H1 (cell line): ENCODE results near the gene KCNT1. TPM values are rescaled to one million over a fixed set of nuclear protein-coding genes. Genes with fewer than 3 reads are reported as not detected.

Experiments used
- CTCF ChIA-PET: fragments of 300-600 bp; sonication (Branson Sonifier 250); formaldehyde crosslinking; loops from one replicate; lab custom pipeline; 2021; ENCODE audit not compliant: partially characterized antibody; lab: Charles Lee
- POLR2A ChIA-PET: fragments of 300-600 bp; sonication (Branson Sonifier 250); formaldehyde crosslinking; loops from one replicate; lab custom pipeline; 2021; ENCODE audit warnings: inconsistent platforms; ENCODE audit not compliant: partially characterized antibody; lab: Charles Lee
- DNase-seq, 2 experiments: peaks; one replicate each; pipeline versions ENCODE4 v3.0.0 to v3.0.0-alpha.2; 2010 to 2022; ENCODE audit warnings: low spot score in 2 of 2, low read depth in 1 of 2, mixed read lengths in 1 of 2
- FAIRE-seq: peaks from 2 replicates; lab custom pipeline; 2011; peaks lifted over from hg19 to GRCh38; lab: Jason Lieb, UNC
- H2AFZ ChIP-seq: 2 replicates; pipeline ENCODE4 v1.8.1; 2012; ENCODE audit warnings: low read length, inconsistent platforms
- H2AK5ac ChIP-seq: 2 replicates; pipeline ENCODE4 v1.6.1; 2013; ENCODE audit warnings: low read depth, low read length
- H2BK120ac ChIP-seq: replicated peaks from 2 replicates; pipeline ENCODE3; 2013; ENCODE audit warnings: low read depth, low read length, inconsistent platforms
- H2BK12ac ChIP-seq: 2 replicates; pipeline ENCODE4 v1.6.1; 2013; ENCODE audit warnings: low read depth, low read length
- H2BK15ac ChIP-seq: 2 replicates; pipeline ENCODE4 v1.6.1; 2013; ENCODE audit warnings: low read length
- H2BK20ac ChIP-seq: 2 replicates; pipeline ENCODE4 v1.6.1; 2013; ENCODE audit warnings: low read length
- H2BK5ac ChIP-seq: 2 replicates; pipeline ENCODE4 v1.6.1; 2013; ENCODE audit warnings: low read depth, low read length
- H3K14ac ChIP-seq: 2 replicates; pipeline ENCODE4 v1.6.1; 2013; ENCODE audit warnings: inconsistent platforms; ENCODE audit not compliant: insufficient read length
- H3K18ac ChIP-seq: 2 replicates; pipeline ENCODE4 v1.6.1; 2013; ENCODE audit warnings: low read length; ENCODE audit errors: extremely low read depth
- H3K23ac ChIP-seq: 2 replicates; pipeline ENCODE4 v1.6.1; 2013; ENCODE audit warnings: inconsistent platforms; ENCODE audit not compliant: insufficient read length
- H3K23me2 ChIP-seq: 2 replicates; pipeline ENCODE4 v1.6.1; 2013; ENCODE audit warnings: low read depth, low read length
- H3K27ac ChIP-seq: 2 replicates; pipeline ENCODE4 v1.6.1; 2011; ENCODE audit warnings: low read depth, low read length, inconsistent platforms
- H3K27me3 ChIP-seq, 4 experiments: replicated peaks in 1 of 4; 1 replicate in 1 of 4; 2 replicates in 3 of 4; pipeline versions ENCODE4 v1.6.1 to v1.8.1; 2011 to 2013; ENCODE audit warnings: low read length in 3 of 4, mild to moderate bottlenecking in 3 of 4, inconsistent platforms in 2 of 4, mixed read lengths in 2 of 4, moderate library complexity in 1 of 4; ENCODE audit not compliant: control insufficient read depth in 3 of 4, insufficient read depth in 3 of 4; ENCODE audit errors: extremely low read depth in 1 of 4
- H3K36me3 ChIP-seq, 4 experiments: 2 replicates each; pipeline versions ENCODE4 v1.6.1 to v1.8.1; 2011 to 2013; ENCODE audit warnings: mild to moderate bottlenecking in 4 of 4, low read length in 3 of 4, moderate library complexity in 2 of 4, control low read depth in 1 of 4, inconsistent platforms in 1 of 4; ENCODE audit not compliant: insufficient read depth in 4 of 4, control insufficient read depth in 2 of 4
- H3K4ac ChIP-seq: replicated peaks from 2 replicates; pipeline ENCODE3; 2013; ENCODE audit warnings: low read length, low read depth, mixed read lengths, inconsistent platforms; ENCODE audit not compliant: insufficient read length
- H3K4me1 ChIP-seq, 4 experiments: replicated peaks in 1 of 4; 1 replicate in 1 of 4; 2 replicates in 3 of 4; pipeline versions ENCODE4 v1.6.1 to v1.8.1; 2011 to 2013; ENCODE audit warnings: low read length in 3 of 4, inconsistent platforms in 2 of 4, mixed read lengths in 1 of 4; ENCODE audit not compliant: insufficient read depth in 4 of 4, control insufficient read depth in 3 of 4
- H3K4me2 ChIP-seq, 2 experiments: 2 replicates each; pipeline versions ENCODE4 v1.6.1 to v1.8.1; 2011 to 2013; ENCODE audit warnings: low read depth in 2 of 2, low read length in 2 of 2, control low read depth in 1 of 2, inconsistent platforms in 1 of 2, mild to moderate bottlenecking in 1 of 2; ENCODE audit not compliant: insufficient read depth in 1 of 2
- H3K4me3 ChIP-seq, 4 experiments: fragments of 200-600, 300-600 bp in 1 of 4; sonication (generic), shearing (Covaris generic), sonication (Bioruptor Twin) in 1 of 4; 2 replicates each; pipeline versions ENCODE4 v1.5.1 to v1.8.1; 2011 to 2016; ENCODE audit warnings: low read length in 4 of 4, low read depth in 3 of 4, control low read depth in 2 of 4, inconsistent platforms in 2 of 4, mild to moderate bottlenecking in 2 of 4, mixed read lengths in 1 of 4, moderate library complexity in 1 of 4; ENCODE audit not compliant: insufficient read depth in 2 of 4; ENCODE audit errors: extremely low read depth in 1 of 4
- H3K56ac ChIP-seq: replicated peaks from 2 replicates; pipeline ENCODE3; 2013; ENCODE audit warnings: low read depth, mild to moderate bottlenecking, mixed read lengths, low read length, inconsistent platforms; ENCODE audit not compliant: insufficient read length
- H3K79me1 ChIP-seq: 2 replicates; pipeline ENCODE4 v1.6.1; 2013; ENCODE audit warnings: low read depth, low read length, control low read depth
- H3K79me2 ChIP-seq, 2 experiments: 2 replicates each; pipeline versions ENCODE4 v1.6.1 to v1.8.1; 2012 to 2013; ENCODE audit warnings: low read length in 2 of 2, mild to moderate bottlenecking in 2 of 2, inconsistent platforms in 1 of 2; ENCODE audit not compliant: insufficient read depth in 2 of 2, control insufficient read depth in 1 of 2
- H3K9ac ChIP-seq, 4 experiments: replicated peaks in 1 of 4; 1 replicate in 1 of 4; 2 replicates in 3 of 4; pipeline versions ENCODE4 v1.6.1 to v1.8.1; 2011 to 2013; ENCODE audit warnings: low read depth in 3 of 4, low read length in 3 of 4, control low read depth in 2 of 4, mild to moderate bottlenecking in 2 of 4, moderate library complexity in 2 of 4, inconsistent platforms in 1 of 4; ENCODE audit errors: extremely low read depth in 1 of 4
- H3K9me3 ChIP-seq, 2 experiments: 2 replicates each; pipeline versions ENCODE4 v1.6.1 to v1.8.1; 2012 to 2013; ENCODE audit warnings: mild to moderate bottlenecking in 2 of 2, moderate library complexity in 2 of 2, control low read depth in 1 of 2, inconsistent platforms in 1 of 2, low read depth in 1 of 2, low read length in 1 of 2, mixed read lengths in 1 of 2; ENCODE audit not compliant: insufficient read depth in 2 of 2
- H4K20me1 ChIP-seq, 2 experiments: replicated peaks in 1 of 2; 2 replicates each; pipeline versions ENCODE3 to v1.8.1; 2011 to 2013; ENCODE audit warnings: inconsistent platforms in 2 of 2, low read length in 2 of 2, mild to moderate bottlenecking in 1 of 2; ENCODE audit not compliant: insufficient read depth in 2 of 2, control insufficient read depth in 1 of 2
- H4K5ac ChIP-seq: 2 replicates; pipeline ENCODE4 v1.6.1; 2013; ENCODE audit warnings: low read length, low read depth, mixed read lengths, inconsistent platforms; ENCODE audit not compliant: insufficient read length
- H4K8ac ChIP-seq: 2 replicates; pipeline ENCODE4 v1.8.0; 2013; ENCODE audit warnings: mild to moderate bottlenecking, moderate library complexity, low read length, inconsistent platforms; ENCODE audit not compliant: insufficient read depth; ENCODE audit errors: extremely low read depth
- H4K91ac ChIP-seq: replicated peaks from 2 replicates; pipeline ENCODE3; 2013; ENCODE audit warnings: low read length, mixed read lengths, inconsistent platforms; ENCODE audit not compliant: insufficient read length
- CBX5 ChIP-seq: fragments of 300-800, 300-1000 bp; sonication (generic); IDR thresholded peaks from 2 replicates; pipeline ENCODE4 v1.7.1; 2016; ENCODE audit warnings: antibody characterized with exemption, low read length, low read depth
- CREB1 ChIP-seq: IDR thresholded peaks from 2 replicates; pipeline ENCODE4 v1.6.1; 2012; ENCODE audit warnings: inconsistent platforms
- CTBP2 ChIP-seq: IDR thresholded peaks from 2 replicates; pipeline ENCODE4 v1.7.0; 2011; ENCODE audit warnings: borderline replicate concordance, mild to moderate bottlenecking, moderate library complexity, mixed read lengths, low read length; ENCODE audit not compliant: insufficient read depth, insufficient read length
- KDM5A ChIP-seq: fragments of 200-600 bp; IDR thresholded peaks from 2 replicates; pipeline ENCODE4 v1.7.1; 2012; ENCODE audit warnings: mild to moderate bottlenecking, low read length, inconsistent platforms, mixed read lengths
- RAD21 ChIP-seq, 2 experiments: IDR thresholded peaks in 1 of 2; conservative IDR thresholded peaks in 1 of 2; 2 replicates each; pipeline ENCODE4 v1.6.1; 2011; ENCODE audit warnings: low read depth in 2 of 2, low read length in 2 of 2, improper control_type of control experiment in 1 of 2, inconsistent platforms in 1 of 2, mild to moderate bottlenecking in 1 of 2, moderate library complexity in 1 of 2
- RFX5 ChIP-seq: IDR thresholded peaks from 2 replicates; pipeline ENCODE4 v1.6.1; 2011; ENCODE audit warnings: low read depth, low read length, improper control_type of control experiment, borderline replicate concordance
- SIRT6 ChIP-seq: IDR thresholded peaks from one replicate; pipeline ENCODE4 v1.7.1; 2012; ENCODE audit warnings: low read length, inconsistent platforms
- WGBS, 2 experiments: shearing (Covaris generic) in 1 of 2; methylation state at CpG; one replicate each; pipeline versions ENCODE4 v1.1.6 to v1.1.7; 2013 to 2015; ENCODE audit warnings: low lambda C conversion rate in 2 of 2, mixed read lengths in 2 of 2, inconsistent platforms in 1 of 2, low coverage in 1 of 2, missing lambda C conversion rate in 1 of 2; ENCODE audit not compliant: insufficient replicate concordance in 2 of 2, insufficient coverage in 1 of 2, insufficient read length in 1 of 2; ENCODE audit errors: extremely low coverage in 1 of 2, missing lambda C conversion rate in 1 of 2; 5-methylcytosine and 5-hydroxymethylcytosine counted together
- polyA plus RNA-seq, 7 experiments: library from polyadenylated mRNA; depleted of rRNA in 3 of 7; stranded (reverse) in 5 of 7; unstranded in 2 of 7; fragments of >200 nt in 5 of 7; fragments of 200-250 nt in 2 of 7; gene quantifications; 1 replicate in 5 of 7; 2 replicates in 1 of 7; 4 replicates in 1 of 7; pipeline versions ENCODE4 v1.2.1 to v1.2.3, GENCODE V29; 2011 to 2013; ENCODE audit warnings: missing spikeins in 2 of 7, mixed read lengths in 2 of 7
- total RNA-seq: library from RNA; stranded (reverse); fragmentation: NEBNext Ultra II Directional; extraction: Animal tissue kit (Norgen Biotek cat#: 25700); gene quantifications from 2 replicates; pipeline ENCODE4 v1.2.1, GENCODE V29; 2021
- TF ChIP-seq, protein P1 (sequence below): IDR thresholded peaks from 2 replicates; pipeline ENCODE4 v1.6.1; 2012; ENCODE audit warnings: inconsistent platforms

KCNT1 gene
- total and polyA plus RNA-seq, 2 of the 8 experiments (the other 6 are each of a cell fraction or from before 2014, with no cell fraction given): 0.13 to 0.20 TPM

DNA sequence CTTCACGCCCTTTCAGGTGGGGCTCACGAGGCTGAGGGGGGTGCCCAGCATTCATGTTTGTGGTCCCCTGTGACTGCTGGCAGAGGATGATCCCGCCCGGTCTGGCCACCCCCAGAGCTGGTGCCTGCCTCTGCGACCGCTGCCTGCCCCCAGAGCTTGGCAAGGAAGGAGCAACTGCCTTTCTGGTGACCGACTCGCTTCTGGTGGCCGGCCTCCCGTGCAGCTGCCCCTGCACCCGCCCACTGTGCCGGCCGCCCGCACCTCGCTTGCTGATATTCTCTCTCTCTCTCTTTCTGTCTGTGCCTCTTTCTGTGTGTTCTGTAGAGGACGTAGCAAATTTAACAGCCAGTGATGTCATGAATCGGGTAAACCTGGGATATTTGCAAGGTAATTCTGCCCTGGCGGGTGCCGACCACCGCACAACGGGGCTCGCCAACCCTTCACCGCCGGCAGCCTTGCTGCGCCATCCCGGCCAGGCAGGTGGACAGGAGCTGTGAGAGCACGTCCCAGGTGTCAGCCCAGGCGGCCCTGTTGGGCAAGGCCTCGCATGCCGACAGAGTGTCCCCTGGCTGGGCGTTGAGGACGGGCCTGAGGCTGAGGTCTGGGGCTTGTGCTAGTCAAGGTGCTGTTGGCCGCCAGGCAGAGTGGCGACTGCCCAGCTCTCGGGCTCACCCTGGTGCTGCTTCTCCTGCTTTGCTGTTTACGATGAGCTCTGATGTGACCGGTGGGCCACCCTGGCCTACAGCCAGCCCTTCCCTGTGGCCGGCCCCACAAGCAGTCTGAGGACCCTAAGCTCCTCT is 86.0 kb downstream of the KCNT1 start:
- CTCF ChIA-PET: interaction anchor here (0.7 to 3.6 kb wide), 8 partner anchors 10 to 184 kb away, joined by 3 to 32 read pairs (median 4); no protein-coding TSS in a partner anchor
- Histone ChIP-seq H2AFZ (no peak overlapping the region), H3K4me3 (no peak overlapping the region), H3K14ac (no peak overlapping the region), H2BK15ac (no peak overlapping the region), H4K20me1 (no peaks in the 10 kb centered on the region), H3K36me3 (no peaks in the 10 kb centered on the region), H3K23ac (no peak overlapping the region), H3K56ac (no peak overlapping the region), H2BK20ac (no peak overlapping the region), H3K4me1 (no peaks in the 10 kb centered on the region), H4K8ac (no peak overlapping the region), H2BK12ac (no peak overlapping the region), H2BK120ac (no peak overlapping the region), H3K9ac (no peak overlapping the region), H3K4ac (no peak overlapping the region), H3K18ac (no peak overlapping the region), H3K27me3 (no peaks in the 10 kb centered on the region), H2BK5ac (no peak overlapping the region), H3K9me3 (no peaks in the 10 kb centered on the region), H3K79me1 (no peaks in the 10 kb centered on the region), H4K91ac (no peak overlapping the region), H3K79me2 (no peaks in the 10 kb centered on the region), H3K27ac (no peak overlapping the region), H3K23me2 (no peaks in the 10 kb centered on the region), H4K5ac (no peak overlapping the region), H3K4me2 (no peak overlapping the region), H2AK5ac (no peak overlapping the region)
- FAIRE-seq (no peak), DNase-seq (no peak)
- 92% methylated on average over 38 of the region's 38 CpGs; no CpG with 5 or more reads in 1 of the 2 experiments for WGBS, 2 experiments
- TF ChIP-seq SIRT6: no peak
- no peak for TF ChIP-seq RFX5
- TF ChIP-seq, protein P1, sequence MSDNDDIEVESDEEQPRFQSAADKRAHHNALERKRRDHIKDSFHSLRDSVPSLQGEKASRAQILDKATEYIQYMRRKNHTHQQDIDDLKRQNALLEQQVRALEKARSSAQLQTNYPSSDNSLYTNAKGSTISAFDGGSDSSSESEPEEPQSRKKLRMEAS: no peak
- TF ChIP-seq CREB1: no peak
- no peak for TF ChIP-seq KDM5A
- TF ChIP-seq CTBP2: no peak
- TF ChIP-seq CBX5: no peak
- TF ChIP-seq RAD21 (IDR thresholded peaks at IDR 0.05 in 1 of 2, conservative IDR thresholded peaks at IDR 0.05 in 1 of 2; ENCODE audit: low read depth in 2 of 2, low read length in 2 of 2): no peak
- POLR2A ChIA-PET: interaction anchor here (0.6 kb wide), 1 partner anchor 243 kb away, joined by 4 read pairs; no protein-coding TSS in a partner anchor
